ENCODE measurements around the gene F13A1. TPM values are rescaled to one million over a fixed set of nuclear protein-coding genes. Genes with fewer than 3 reads are reported as not detected.

Gene F13A1
- polyA plus RNA-seq, 3 donors, result 11.0 to 20.1 (median 18.5) TPM

DNA sequence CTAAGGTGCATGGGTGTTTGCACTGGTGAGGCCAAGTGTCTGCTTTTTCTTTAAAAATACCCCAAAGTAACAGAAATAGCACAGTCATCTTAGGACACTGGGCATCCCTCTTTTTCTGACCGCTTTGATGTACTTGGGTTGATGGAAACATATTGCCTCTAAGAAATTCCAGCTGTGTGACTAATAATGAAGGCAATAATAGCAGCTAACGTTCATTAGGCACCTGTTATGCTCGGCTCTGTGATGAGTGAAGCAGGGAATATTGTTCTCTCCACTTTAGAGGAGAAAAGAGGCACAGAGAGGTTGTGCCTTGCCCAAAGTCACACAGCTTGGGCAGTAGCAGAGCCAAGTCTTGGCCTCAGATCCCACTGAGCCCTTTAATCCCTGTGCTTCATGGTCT, 100.7 kb downstream of the F13A1 start:
- no peak for DNase-seq (ENCODE audit: extremely low read depth in 1 of 11, low read depth in 9 of 11, low spot score in 4 of 11)

DNA sequence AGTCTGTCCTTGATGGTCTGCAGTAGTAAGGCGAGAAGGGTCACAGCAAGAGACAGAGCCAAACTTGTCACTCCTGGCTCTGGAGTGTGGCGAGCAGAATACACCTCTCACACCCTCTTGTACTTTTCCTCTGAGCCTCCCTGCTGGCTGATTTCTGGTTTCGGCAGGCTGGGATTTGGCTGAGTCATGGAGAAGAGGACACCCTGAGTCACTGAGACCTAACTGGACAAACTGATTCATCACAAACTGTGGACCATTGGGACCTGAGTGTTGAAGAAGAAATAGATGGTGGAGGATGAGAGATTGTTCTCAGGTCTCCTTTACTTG, 101.7 kb downstream of the F13A1 start:
- no peak for DNase-seq (ENCODE audit: extremely low read depth in 1 of 11, low read depth in 9 of 11, low spot score in 4 of 11)

DNA sequence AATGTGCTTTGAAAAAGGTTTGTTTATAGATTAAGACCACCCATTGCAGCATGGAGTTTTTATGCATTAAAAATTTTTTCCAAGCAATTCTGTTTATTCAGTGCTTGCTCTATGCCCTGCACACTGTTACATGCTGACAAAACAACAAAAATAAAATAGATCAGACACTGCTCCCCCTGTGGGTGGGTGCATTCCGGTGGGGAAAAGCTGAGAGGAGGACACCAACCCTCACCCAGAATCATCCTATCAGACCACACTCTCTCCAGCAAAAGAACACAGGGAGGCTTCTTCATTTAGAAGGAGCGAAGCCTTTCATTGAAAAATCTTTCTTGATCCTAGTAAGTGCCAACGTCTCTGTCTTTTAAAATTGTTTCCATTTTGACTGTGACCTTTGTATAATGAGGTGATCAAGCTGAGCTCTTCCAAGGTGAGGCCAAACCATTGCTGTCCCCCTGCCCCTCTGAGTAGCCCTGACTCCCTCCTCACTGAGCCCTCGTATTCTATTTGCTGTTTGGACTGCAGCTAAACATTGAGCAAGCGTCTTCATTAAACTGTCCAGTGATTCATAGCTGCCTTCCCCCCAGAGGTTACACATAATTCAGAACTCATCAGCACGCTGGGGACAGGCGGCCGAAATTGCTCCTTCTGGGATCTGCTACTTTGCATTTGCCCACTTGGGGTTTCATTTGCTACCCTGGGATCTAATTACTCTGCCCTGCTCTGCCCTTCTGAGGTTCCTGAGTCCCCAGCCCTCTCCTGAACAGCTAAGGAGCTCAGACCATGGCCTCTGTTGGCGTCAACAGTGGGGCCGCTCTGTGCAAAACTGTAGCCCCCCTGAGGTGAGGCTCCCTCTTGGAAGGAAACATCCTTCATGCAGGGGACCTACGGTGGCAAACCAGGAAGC, 102.4 kb downstream of the F13A1 start:
- DNase-seq (ENCODE audit: extremely low read depth in 1 of 11, low read depth in 9 of 11, low spot score in 4 of 11), result peak in 6 of 11 donors; percentile 16 to 43 (median 19)

DNA sequence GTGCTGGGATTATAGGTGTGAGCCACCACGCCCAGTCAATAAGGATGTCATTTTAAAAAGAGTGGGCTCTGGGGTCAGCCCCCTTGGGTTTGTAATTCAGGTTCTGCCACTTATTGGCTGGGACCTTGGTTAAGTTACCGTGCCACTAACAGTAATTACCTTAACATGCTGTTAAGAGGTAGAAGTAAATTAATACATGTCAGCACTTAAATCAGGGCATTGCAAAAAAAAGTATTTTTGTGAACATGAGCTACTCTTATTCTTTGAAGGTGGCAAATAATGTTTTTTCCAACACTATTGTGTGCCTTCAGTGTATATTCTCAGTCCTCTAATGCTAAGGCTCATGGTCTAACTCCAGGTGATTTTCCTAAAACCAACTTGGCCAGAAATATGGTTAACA, 109.5 kb downstream of the F13A1 start:
- DNase-seq (ENCODE audit: extremely low read depth in 1 of 11, low read depth in 9 of 11, low spot score in 4 of 11), result no peak

DNA sequence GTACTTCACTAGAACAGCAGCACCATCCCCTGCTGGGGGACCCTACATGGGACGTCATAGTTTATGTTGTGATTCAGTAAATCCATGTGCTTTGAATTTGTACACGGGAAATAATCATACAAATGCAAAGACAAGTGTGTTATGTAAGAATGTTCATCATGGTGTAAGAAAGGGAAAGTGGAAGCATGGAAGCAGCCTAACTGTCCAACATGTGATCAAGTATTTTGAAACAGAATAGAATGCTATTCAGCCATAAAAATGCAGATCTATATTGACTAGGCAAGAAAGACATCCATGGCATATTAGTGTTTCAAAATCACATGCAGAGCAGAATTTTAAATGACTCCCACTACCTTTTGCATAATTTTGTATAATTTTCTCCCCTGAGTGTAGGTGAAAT, 117.6 kb downstream of the F13A1 start:
- DNase-seq (ENCODE audit: extremely low read depth in 1 of 11, low read depth in 9 of 11, low spot score in 4 of 11), result no peak

DNA sequence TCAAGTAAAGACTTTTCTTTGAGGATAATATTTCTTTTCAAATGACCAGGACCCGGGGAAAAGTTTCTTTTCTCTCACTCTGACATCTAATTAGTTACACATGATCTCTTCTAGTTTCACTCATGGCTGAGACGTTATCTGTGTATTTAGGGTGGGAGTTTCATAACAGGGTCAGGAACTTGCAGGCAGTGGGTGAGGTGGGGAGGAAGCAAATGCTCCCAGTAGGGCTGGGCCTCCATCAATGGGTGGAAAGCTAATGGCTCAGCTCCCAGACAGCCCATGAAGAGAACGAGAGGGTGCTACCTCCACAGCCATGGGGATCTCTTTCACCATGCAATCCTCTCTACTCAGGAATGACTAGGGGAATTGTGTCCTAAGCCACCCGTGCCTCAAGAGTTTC, 119.3 kb downstream of the F13A1 start:
- DNase-seq (ENCODE audit: extremely low read depth in 1 of 11, low read depth in 9 of 11, low spot score in 4 of 11), result no peak

DNA sequence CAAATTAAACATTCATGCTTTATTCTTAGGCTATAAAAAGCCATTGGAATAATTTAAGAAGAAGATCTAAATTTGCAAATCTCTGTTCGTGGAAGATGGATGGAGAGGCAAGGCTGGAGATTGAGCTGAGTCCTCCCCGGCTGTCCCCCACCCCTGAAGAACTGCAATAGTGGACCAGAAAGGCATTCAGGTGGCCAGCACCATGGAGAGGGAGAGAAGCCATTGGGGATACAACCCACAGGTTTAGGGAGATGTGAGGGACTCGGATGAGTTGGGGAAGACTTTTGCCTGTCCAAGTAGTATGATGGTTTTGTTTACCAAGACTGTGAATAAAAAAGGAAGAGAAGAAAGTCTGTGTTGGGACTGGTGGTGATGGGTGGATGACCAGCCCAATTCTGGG, 120.8 kb downstream of the F13A1 start:
- DNase-seq (ENCODE audit: extremely low read depth in 1 of 11, low read depth in 9 of 11, low spot score in 4 of 11), result no peak

DNA sequence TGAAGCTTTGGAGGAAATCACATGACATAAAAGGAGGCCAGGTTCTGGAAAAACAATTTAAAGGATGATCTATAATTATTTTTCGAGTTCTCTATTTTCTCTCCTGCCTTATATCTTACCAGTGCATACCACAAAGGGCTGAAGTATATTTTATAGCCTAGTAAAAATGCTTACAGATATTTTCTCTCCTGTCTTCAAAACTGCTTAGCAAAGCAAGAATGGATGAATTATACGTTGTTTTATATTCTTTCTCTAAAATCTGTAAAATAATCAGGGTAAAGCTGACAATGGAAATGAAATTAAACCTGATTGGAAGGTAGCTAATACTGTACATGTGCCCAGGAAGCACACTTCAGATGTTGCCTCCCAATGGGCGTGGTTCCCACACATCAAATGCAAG, 123.7 kb downstream of the F13A1 start:
- no peak for DNase-seq (ENCODE audit: extremely low read depth in 1 of 11, low read depth in 9 of 11, low spot score in 4 of 11)

DNA sequence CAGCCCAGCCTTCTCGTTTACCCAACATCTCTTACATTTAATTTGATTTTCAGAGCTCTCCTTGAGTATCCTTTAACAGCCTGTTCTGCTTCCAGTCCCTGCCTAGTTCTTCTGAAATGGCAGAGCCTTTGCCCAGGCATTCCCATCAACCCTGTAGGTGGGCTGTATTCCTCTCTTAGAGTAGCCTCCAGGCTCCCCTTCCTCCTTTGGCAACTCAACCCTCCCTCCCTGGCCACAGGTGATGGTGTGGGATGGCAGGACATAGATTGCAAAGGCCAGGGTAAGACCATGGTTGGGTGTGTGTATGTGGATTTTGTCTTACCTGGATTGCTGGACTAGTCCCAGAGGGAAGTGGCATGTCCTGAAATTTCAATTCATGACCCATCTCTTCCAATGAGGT, 125.4 kb downstream of the F13A1 start:
- no peak for DNase-seq (ENCODE audit: extremely low read depth in 1 of 11, low read depth in 9 of 11, low spot score in 4 of 11)

DNA sequence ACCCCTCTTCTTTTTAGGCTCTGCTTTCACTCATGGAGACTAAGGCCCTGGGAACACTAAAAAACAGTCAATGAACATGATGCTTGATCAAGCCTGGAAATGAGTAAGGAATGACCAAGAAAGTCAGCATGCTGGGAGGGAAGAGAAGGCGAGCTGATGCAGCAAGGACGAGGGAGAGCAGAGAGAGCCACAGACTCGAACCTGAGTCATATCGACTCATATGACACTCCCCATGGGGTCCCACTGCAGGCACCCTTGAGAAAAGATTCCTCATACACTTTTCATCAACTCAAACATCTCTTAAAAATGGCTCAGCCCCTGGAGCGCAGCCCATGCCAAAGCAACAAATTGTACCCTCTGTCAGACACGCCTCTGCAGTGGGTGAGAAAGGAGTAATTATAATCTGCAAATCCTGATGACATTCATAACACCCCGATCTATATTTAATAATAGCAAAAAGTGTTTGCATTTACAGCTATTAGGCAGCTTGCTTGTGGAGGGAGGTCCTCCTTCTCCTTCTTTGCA, 127.2 kb downstream of the F13A1 start:
- DNase-seq (ENCODE audit: extremely low read depth in 1 of 11, low read depth in 9 of 11, low spot score in 4 of 11), result no peak

DNA sequence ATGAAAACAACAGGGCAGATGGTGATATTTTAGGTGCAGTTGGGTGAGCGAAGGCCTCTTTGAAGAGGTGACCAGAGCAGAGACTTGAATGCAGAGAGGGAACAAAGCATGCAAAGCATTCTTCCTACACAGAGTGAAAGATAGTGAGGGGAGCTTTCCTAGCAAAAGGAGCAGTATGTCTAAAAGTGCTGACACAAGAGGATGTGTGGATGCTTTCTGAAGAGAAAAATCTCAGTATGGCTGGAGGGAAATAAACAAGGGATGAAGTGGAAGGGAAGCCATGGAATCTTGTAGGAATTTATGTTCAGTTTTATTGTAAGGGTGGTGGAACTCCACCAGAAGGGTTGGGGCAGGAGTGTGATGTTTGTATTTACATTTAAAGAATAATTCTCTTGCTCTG, 128.6 kb downstream of the F13A1 start:
- DNase-seq (ENCODE audit: extremely low read depth in 1 of 11, low read depth in 9 of 11, low spot score in 4 of 11), result no peak

DNA sequence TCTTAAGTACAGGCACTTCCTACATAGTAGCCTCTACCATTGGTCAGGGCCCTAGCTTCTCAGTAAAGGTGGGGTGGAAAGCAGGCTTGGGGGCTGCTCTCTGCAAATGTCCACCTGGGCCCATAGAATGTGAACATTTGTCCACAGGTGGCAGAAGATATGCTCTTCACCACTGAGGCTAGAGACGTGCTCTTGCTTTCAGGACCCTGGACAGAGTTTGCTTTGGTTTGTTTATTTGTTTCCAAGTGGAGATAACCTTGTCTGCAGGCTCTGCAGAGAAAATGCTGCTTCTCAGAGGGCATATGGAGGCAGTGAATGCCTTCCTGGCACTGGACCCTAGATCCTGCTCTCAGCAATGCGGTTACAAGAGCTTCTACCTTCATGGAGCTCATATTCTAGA, 129.0 kb downstream of the F13A1 start:
- DNase-seq (ENCODE audit: extremely low read depth in 1 of 11, low read depth in 9 of 11, low spot score in 4 of 11), result peak in 9 of 11 donors; percentile 8 to 23 (median 13)

DNA sequence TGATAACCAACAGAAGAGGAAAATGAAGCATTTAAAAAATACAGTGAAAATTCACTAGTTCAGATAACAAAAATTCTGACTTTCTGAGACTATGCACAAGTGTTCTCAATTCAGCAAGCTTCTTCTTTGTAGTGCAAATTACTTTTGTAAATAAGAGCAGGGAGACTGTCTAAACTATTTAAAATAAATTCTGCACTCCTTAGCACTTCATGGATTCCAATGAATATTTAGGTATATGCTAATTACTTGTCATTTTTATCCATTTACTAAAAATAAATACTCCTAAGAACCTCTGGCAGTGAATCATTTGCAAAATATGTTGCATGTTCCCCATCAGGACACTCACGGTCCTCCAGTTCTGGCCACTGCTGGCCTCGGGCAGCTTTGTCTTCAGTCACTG, 139.8 kb downstream of the F13A1 start:
- DNase-seq (ENCODE audit: extremely low read depth in 1 of 11, low read depth in 9 of 11, low spot score in 4 of 11), result no peak

DNA sequence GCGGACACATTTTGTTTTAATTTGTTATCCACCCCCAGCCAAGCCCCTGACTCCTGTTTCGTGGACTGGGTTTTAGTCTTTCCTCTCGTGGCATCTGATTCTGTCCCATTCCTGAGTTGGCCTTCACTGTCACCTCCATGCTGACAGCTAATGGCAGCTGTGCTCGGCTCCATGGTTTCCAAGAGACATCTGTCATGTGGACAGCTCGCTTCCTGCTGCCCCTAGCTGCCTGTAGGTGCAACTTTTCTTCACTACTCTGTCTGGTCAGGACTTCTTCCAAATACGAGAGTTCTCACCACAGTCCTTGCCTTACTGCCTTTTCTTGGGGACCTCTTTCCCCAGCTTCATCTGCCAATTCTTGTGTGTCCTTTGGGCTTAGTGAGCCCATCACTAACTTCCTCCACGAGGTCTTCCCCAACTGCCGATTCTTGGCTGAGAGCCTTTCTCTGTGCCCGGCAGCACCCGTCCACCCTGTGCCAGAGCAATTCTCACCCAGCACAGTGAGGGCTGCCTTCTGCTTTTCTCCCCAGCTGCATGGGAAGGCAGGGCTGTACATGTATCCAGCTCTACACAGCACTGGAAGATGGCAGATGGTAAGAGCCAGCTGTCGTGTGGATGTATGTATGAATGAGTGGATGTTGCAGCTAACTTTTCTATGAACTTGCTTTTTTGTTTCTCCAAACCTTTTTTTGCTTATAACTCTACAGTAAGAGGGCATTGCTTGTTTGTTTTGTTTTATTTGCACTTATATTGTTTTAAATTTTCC, 140.4 kb downstream of the F13A1 start:
- DNase-seq (ENCODE audit: extremely low read depth in 1 of 11, low read depth in 9 of 11, low spot score in 4 of 11), result peak in 1 of 11 donors; percentile 25

DNA sequence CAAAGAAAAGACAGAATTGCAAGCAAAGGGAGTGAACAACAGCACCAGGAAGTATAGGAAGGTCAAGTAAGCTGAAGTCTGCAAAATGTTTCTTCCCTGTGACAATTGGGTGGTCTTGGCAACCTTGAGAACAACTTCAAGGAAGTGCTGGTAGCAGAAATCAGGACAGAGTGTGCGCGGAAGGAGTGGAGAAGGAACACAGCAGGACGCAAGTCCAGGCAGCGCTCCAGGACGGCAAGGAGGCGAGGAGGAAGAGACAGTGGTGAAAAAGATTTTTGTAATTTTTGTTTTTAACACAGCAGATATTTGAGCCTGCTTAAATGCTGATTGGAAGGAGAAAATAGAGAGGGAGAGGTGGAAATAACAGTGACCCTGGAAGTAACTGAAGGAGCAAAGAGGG, 141.7 kb downstream of the F13A1 start:
- no peak for DNase-seq (ENCODE audit: extremely low read depth in 1 of 11, low read depth in 9 of 11, low spot score in 4 of 11)

DNA sequence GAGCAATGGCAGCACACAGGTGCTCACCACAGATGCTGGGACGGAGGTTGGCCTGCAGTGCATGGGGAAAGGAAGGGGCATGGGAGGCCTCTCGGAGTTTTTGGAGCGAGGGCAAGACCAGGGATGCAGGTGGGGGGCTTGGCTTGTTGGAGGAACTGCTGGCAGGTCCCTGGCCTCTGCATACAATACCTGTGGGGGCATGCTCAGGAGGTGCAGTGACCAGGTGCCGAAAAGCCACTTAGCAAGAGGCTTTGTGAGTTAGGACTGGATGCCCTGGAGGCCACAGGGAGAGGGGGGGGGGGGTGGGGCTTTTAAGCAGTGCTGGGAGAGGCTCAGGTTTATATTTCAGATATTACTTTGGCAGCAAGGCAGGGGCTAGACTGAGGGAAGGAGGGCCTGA, 142.7 kb downstream of the F13A1 start:
- no peak for DNase-seq (ENCODE audit: extremely low read depth in 1 of 11, low read depth in 9 of 11, low spot score in 4 of 11)

DNA sequence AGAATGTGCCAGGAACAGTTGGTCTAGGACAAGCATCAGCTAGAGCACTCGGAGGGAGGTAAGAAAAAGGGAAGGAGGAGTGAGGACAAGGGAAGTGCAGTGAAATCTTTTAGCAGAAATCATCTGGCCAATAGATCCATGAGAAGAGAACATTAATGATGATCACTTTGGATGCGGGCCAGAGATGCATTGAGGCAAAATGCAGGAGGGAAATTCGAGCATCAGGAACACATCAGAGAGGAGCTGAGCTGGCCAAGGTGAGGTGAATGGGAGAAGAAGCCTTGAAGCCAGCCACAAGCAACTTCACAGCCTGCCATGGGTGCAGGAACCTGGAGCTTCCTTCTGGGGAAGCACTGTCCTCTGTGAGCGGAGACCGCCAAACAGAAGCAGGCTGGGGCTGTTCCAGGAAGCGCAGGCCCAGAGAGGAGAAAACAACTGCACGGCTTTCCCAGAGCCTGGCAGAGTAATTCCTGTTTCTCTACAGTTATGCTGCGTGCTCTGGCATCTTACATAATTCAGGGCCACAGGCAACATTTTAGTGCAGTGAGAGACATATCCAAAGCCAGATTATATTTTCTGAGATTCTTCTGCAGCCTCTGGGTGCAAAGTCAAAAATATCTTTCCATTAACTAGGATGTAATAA, 143.8 kb downstream of the F13A1 start:
- no peak for DNase-seq (ENCODE audit: extremely low read depth in 1 of 11, low read depth in 9 of 11, low spot score in 4 of 11)

DNA sequence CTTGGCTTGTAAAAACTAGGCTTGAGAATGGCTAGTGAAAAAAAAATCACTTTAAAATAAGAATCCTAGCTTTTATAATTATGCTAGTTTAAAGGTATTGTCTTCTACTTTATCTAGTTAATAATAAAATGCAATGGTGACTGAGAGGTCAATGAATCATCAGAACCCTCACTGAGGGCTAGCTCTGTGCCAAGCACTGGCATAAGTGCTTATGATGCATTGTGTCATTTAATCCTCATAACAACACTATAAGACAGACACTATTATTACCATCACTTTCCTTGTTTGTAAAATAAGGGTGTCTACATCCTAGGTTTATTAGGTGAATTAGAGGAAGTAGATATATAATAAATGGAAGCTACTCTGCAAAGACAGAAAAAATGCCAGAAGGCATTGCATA, 144.3 kb downstream of the F13A1 start:
- DNase-seq (ENCODE audit: extremely low read depth in 1 of 11, low read depth in 9 of 11, low spot score in 4 of 11), result no peak

DNA sequence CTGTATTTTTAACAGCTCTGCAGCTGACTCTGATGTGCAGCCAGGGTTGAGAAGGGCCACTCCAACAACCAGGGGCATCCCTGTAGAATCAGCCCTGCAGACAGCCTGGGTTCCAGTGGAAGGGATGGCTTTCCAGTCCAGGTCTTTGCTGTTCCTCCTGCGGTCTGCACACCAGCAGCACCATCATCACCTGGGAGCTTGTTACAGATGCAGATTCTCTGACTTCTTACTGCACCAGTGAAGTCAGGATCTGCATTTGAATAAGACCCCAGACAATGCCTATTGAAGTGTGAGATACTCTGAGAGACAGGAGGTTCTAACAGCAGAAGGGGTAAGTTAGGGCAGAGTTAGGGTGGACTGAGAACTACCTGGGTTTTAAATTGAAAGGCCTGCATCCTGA, 151.3 kb downstream of the F13A1 start:
- no peak for DNase-seq (ENCODE audit: extremely low read depth in 1 of 11, low read depth in 9 of 11, low spot score in 4 of 11)

DNA sequence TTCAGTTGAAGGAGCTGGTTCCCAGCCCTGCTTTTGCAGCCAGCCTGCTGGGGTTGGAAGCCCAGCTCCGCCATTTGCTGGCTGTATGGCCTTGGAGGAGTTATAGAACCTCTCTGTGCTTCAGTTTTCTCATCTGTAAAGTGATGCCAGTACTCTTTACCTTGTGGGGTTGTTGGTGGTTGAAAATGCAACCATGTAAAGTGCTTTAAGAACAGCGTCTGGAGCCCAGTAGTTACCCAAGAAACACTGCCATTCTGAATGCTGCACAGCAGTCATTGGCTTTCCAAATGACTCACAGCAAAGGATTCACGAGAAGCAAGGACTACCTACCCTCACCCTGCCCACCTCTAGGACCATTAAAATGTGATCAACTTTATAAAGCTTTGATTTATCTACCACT, 154.4 kb downstream of the F13A1 start:
- no peak for DNase-seq (ENCODE audit: extremely low read depth in 1 of 11, low read depth in 9 of 11, low spot score in 4 of 11)
